A549 (cell line): ENCODE measurements around the gene USP36.

Experiments
- BHLHE40 ChIP-seq: IDR thresholded peaks from 2 replicates; pipeline ENCODE4 v1.6.1; 2012; ENCODE audit warnings: low read depth, low read length, inconsistent platforms
- CEBPB ChIP-seq, 2 experiments: fragments of >200 bp in 1 of 2; sonication (Bioruptor Twin) in 1 of 2; formaldehyde crosslinking in 1 of 2; IDR thresholded peaks; 2 replicates each; pipeline ENCODE4 v1.6.1; 2012 to 2016
- CHD2 ChIP-seq: fragments of 150-350 bp; IDR thresholded peaks from 2 replicates; pipeline ENCODE4 v1.6.1; 2014; ENCODE audit warnings: low read length; ENCODE audit not compliant: partially characterized antibody
- EP300 ChIP-seq, 2 experiments: fragments of >200 bp; sonication (Bioruptor Twin); formaldehyde crosslinking; IDR thresholded peaks; 2 replicates in 1 of 2; 3 replicates in 1 of 2; pipeline ENCODE4 v1.6.1; 2016 to 2017
- FOXS1 ChIP-seq: fragments of 250-450 bp; sonication (Bioruptor Pico); IDR thresholded peaks from 2 replicates; pipeline ENCODE4 v1.5.0; 2020; ENCODE audit warnings: mild to moderate bottlenecking, moderate library complexity
- HDAC2 ChIP-seq: fragments of 200-600 bp; sonication (generic); IDR thresholded peaks from 2 replicates; pipeline ENCODE4 v1.6.1; 2016
- KDM1A ChIP-seq: fragments of 200-600 bp; sonication (generic); IDR thresholded peaks from 2 replicates; pipeline ENCODE4 v1.6.1; 2016; ENCODE audit warnings: low read depth, mild to moderate bottlenecking
- MAZ ChIP-seq: fragments of 150-350 bp; IDR thresholded peaks from 2 replicates; pipeline ENCODE4 v1.6.1; 2014; ENCODE audit warnings: antibody characterized with exemption, low read depth, low read length, borderline replicate concordance
- NR3C1 ChIP-seq: fragments of >200 bp; sonication (Bioruptor Twin); formaldehyde crosslinking; IDR thresholded peaks from 3 replicates; pipeline ENCODE4 v1.6.1; 2017
- PHF8 ChIP-seq: fragments of 200-600 bp; sonication (generic); IDR thresholded peaks from 2 replicates; pipeline ENCODE4 v1.6.1; 2016; ENCODE audit warnings: low read depth, mild to moderate bottlenecking, antibody characterized with exemption, moderate library complexity, borderline replicate concordance
- POLR2A ChIP-seq: IDR thresholded peaks from 2 replicates; pipeline ENCODE4 v1.6.1; 2012; ENCODE audit warnings: mild to moderate bottlenecking, low read length
- RCOR1 ChIP-seq: fragments of 150-350 bp; IDR thresholded peaks from 2 replicates; pipeline ENCODE4 v1.6.1; 2014; ENCODE audit warnings: antibody characterized with exemption, low read length, low read depth
- SMC3 ChIP-seq: fragments of >200 bp; sonication (Bioruptor Twin); formaldehyde crosslinking; IDR thresholded peaks from 3 replicates; pipeline ENCODE4 v1.6.1; 2018; ENCODE audit warnings: inconsistent platforms
- TF ChIP-seq, protein P1 (sequence below): fragments of >200 bp; sonication (Bioruptor Twin); formaldehyde crosslinking; IDR thresholded peaks from 3 replicates; pipeline ENCODE4 v1.5.1; 2016

DNA sequence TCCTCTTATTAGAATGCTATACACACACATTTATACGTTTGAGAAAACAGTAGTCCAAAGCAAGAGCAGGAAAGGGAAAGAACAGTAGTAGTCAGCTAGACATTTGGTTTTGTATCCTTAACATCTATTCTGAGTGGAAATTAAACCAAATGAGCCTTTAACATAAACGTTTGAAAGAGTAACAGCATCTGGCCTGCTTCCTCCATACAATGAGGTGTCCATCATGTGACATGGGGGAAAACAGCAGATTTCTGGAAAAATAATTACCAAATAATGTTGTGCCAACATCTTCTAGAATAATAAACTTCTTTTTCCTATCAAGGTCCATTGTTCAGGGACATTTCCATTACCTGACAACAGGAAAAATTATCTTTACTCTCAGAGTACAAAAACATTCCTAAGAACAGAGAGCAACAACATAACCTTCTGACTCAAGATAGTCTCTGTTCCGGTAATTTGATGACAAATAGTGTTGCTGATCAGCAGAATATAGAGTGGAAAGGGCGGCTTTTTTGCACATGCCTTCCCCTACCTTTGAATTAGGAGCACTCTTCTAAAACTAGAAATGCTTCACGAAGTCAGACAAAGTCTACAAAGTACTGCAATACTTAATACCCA is 78.7 kb downstream of the USP36 start:
- TF ChIP-seq SMC3 (no peak), CEBPB (IDR thresholded peaks at IDR 0.05) (no peak), FOXS1 (CRISPR knock-in tag) (no peak), EP300 (IDR thresholded peaks at IDR 0.05) (no peak), RCOR1 (no peak), CHD2 (no peak), MAZ (no peak), HDAC2 (no peak), BHLHE40 (no peak), PHF8 (no peak), KDM1A (no peak), NR3C1 (no peak), POLR2A (no peak)
- TF ChIP-seq, protein P1, sequence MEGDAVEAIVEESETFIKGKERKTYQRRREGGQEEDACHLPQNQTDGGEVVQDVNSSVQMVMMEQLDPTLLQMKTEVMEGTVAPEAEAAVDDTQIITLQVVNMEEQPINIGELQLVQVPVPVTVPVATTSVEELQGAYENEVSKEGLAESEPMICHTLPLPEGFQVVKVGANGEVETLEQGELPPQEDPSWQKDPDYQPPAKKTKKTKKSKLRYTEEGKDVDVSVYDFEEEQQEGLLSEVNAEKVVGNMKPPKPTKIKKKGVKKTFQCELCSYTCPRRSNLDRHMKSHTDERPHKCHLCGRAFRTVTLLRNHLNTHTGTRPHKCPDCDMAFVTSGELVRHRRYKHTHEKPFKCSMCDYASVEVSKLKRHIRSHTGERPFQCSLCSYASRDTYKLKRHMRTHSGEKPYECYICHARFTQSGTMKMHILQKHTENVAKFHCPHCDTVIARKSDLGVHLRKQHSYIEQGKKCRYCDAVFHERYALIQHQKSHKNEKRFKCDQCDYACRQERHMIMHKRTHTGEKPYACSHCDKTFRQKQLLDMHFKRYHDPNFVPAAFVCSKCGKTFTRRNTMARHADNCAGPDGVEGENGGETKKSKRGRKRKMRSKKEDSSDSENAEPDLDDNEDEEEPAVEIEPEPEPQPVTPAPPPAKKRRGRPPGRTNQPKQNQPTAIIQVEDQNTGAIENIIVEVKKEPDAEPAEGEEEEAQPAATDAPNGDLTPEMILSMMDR, result no peak
